H1 (cell line): ENCODE results near the gene COX18. TPM values are rescaled to one million over a fixed set of nuclear protein-coding genes. Genes with fewer than 3 reads are reported as not detected.

Experiments
- CTCF ChIA-PET: fragments of 300-600 bp; sonication (Branson Sonifier 250); formaldehyde crosslinking; loops from one replicate; lab custom pipeline; 2021; ENCODE audit not compliant: partially characterized antibody; lab: Charles Lee
- POLR2A ChIA-PET: fragments of 300-600 bp; sonication (Branson Sonifier 250); formaldehyde crosslinking; loops from one replicate; lab custom pipeline; 2021; ENCODE audit warnings: inconsistent platforms; ENCODE audit not compliant: partially characterized antibody; lab: Charles Lee
- DNase-seq, 2 experiments: peaks; one replicate each; pipeline versions ENCODE4 v3.0.0 to v3.0.0-alpha.2; 2010 to 2022; ENCODE audit warnings: low spot score in 2 of 2, low read depth in 1 of 2, mixed read lengths in 1 of 2
- FAIRE-seq: peaks from 2 replicates; lab custom pipeline; 2011; peaks lifted over from hg19 to GRCh38; lab: Jason Lieb, UNC
- H2AFZ ChIP-seq: 2 replicates; pipeline ENCODE4 v1.8.1; 2012; ENCODE audit warnings: low read length, inconsistent platforms
- H2AK5ac ChIP-seq: 2 replicates; pipeline ENCODE4 v1.6.1; 2013; ENCODE audit warnings: low read depth, low read length
- H2BK120ac ChIP-seq: replicated peaks from 2 replicates; pipeline ENCODE3; 2013; ENCODE audit warnings: low read depth, low read length, inconsistent platforms
- H2BK12ac ChIP-seq: 2 replicates; pipeline ENCODE4 v1.6.1; 2013; ENCODE audit warnings: low read depth, low read length
- H2BK15ac ChIP-seq: 2 replicates; pipeline ENCODE4 v1.6.1; 2013; ENCODE audit warnings: low read length
- H2BK20ac ChIP-seq: 2 replicates; pipeline ENCODE4 v1.6.1; 2013; ENCODE audit warnings: low read length
- H2BK5ac ChIP-seq: 2 replicates; pipeline ENCODE4 v1.6.1; 2013; ENCODE audit warnings: low read depth, low read length
- H3K14ac ChIP-seq: 2 replicates; pipeline ENCODE4 v1.6.1; 2013; ENCODE audit warnings: inconsistent platforms; ENCODE audit not compliant: insufficient read length
- H3K18ac ChIP-seq: 2 replicates; pipeline ENCODE4 v1.6.1; 2013; ENCODE audit warnings: low read length; ENCODE audit errors: extremely low read depth
- H3K23ac ChIP-seq: 2 replicates; pipeline ENCODE4 v1.6.1; 2013; ENCODE audit warnings: inconsistent platforms; ENCODE audit not compliant: insufficient read length
- H3K23me2 ChIP-seq: 2 replicates; pipeline ENCODE4 v1.6.1; 2013; ENCODE audit warnings: low read depth, low read length
- H3K27ac ChIP-seq: 2 replicates; pipeline ENCODE4 v1.6.1; 2011; ENCODE audit warnings: low read depth, low read length, inconsistent platforms
- H3K27me3 ChIP-seq, 4 experiments: replicated peaks in 1 of 4; 1 replicate in 1 of 4; 2 replicates in 3 of 4; pipeline versions ENCODE4 v1.6.1 to v1.8.1; 2011 to 2013; ENCODE audit warnings: low read length in 3 of 4, mild to moderate bottlenecking in 3 of 4, inconsistent platforms in 2 of 4, mixed read lengths in 2 of 4, moderate library complexity in 1 of 4; ENCODE audit not compliant: control insufficient read depth in 3 of 4, insufficient read depth in 3 of 4; ENCODE audit errors: extremely low read depth in 1 of 4
- H3K36me3 ChIP-seq, 4 experiments: 2 replicates each; pipeline versions ENCODE4 v1.6.1 to v1.8.1; 2011 to 2013; ENCODE audit warnings: mild to moderate bottlenecking in 4 of 4, low read length in 3 of 4, moderate library complexity in 2 of 4, control low read depth in 1 of 4, inconsistent platforms in 1 of 4; ENCODE audit not compliant: insufficient read depth in 4 of 4, control insufficient read depth in 2 of 4
- H3K4ac ChIP-seq: replicated peaks from 2 replicates; pipeline ENCODE3; 2013; ENCODE audit warnings: low read length, low read depth, mixed read lengths, inconsistent platforms; ENCODE audit not compliant: insufficient read length
- H3K4me1 ChIP-seq, 4 experiments: replicated peaks in 1 of 4; 1 replicate in 1 of 4; 2 replicates in 3 of 4; pipeline versions ENCODE4 v1.6.1 to v1.8.1; 2011 to 2013; ENCODE audit warnings: low read length in 3 of 4, inconsistent platforms in 2 of 4, mixed read lengths in 1 of 4; ENCODE audit not compliant: insufficient read depth in 4 of 4, control insufficient read depth in 3 of 4
- H3K4me2 ChIP-seq, 2 experiments: 2 replicates each; pipeline versions ENCODE4 v1.6.1 to v1.8.1; 2011 to 2013; ENCODE audit warnings: low read depth in 2 of 2, low read length in 2 of 2, control low read depth in 1 of 2, inconsistent platforms in 1 of 2, mild to moderate bottlenecking in 1 of 2; ENCODE audit not compliant: insufficient read depth in 1 of 2
- H3K4me3 ChIP-seq, 4 experiments: fragments of 200-600, 300-600 bp in 1 of 4; sonication (generic), shearing (Covaris generic), sonication (Bioruptor Twin) in 1 of 4; 2 replicates each; pipeline versions ENCODE4 v1.5.1 to v1.8.1; 2011 to 2016; ENCODE audit warnings: low read length in 4 of 4, low read depth in 3 of 4, control low read depth in 2 of 4, inconsistent platforms in 2 of 4, mild to moderate bottlenecking in 2 of 4, mixed read lengths in 1 of 4, moderate library complexity in 1 of 4; ENCODE audit not compliant: insufficient read depth in 2 of 4; ENCODE audit errors: extremely low read depth in 1 of 4
- H3K56ac ChIP-seq: replicated peaks from 2 replicates; pipeline ENCODE3; 2013; ENCODE audit warnings: low read depth, mild to moderate bottlenecking, mixed read lengths, low read length, inconsistent platforms; ENCODE audit not compliant: insufficient read length
- H3K79me1 ChIP-seq: 2 replicates; pipeline ENCODE4 v1.6.1; 2013; ENCODE audit warnings: low read depth, low read length, control low read depth
- H3K79me2 ChIP-seq, 2 experiments: 2 replicates each; pipeline versions ENCODE4 v1.6.1 to v1.8.1; 2012 to 2013; ENCODE audit warnings: low read length in 2 of 2, mild to moderate bottlenecking in 2 of 2, inconsistent platforms in 1 of 2; ENCODE audit not compliant: insufficient read depth in 2 of 2, control insufficient read depth in 1 of 2
- H3K9ac ChIP-seq, 4 experiments: replicated peaks in 1 of 4; 1 replicate in 1 of 4; 2 replicates in 3 of 4; pipeline versions ENCODE4 v1.6.1 to v1.8.1; 2011 to 2013; ENCODE audit warnings: low read depth in 3 of 4, low read length in 3 of 4, control low read depth in 2 of 4, mild to moderate bottlenecking in 2 of 4, moderate library complexity in 2 of 4, inconsistent platforms in 1 of 4; ENCODE audit errors: extremely low read depth in 1 of 4
- H3K9me3 ChIP-seq, 2 experiments: 2 replicates each; pipeline versions ENCODE4 v1.6.1 to v1.8.1; 2012 to 2013; ENCODE audit warnings: mild to moderate bottlenecking in 2 of 2, moderate library complexity in 2 of 2, control low read depth in 1 of 2, inconsistent platforms in 1 of 2, low read depth in 1 of 2, low read length in 1 of 2, mixed read lengths in 1 of 2; ENCODE audit not compliant: insufficient read depth in 2 of 2
- H4K20me1 ChIP-seq, 2 experiments: replicated peaks in 1 of 2; 2 replicates each; pipeline versions ENCODE3 to v1.8.1; 2011 to 2013; ENCODE audit warnings: inconsistent platforms in 2 of 2, low read length in 2 of 2, mild to moderate bottlenecking in 1 of 2; ENCODE audit not compliant: insufficient read depth in 2 of 2, control insufficient read depth in 1 of 2
- H4K5ac ChIP-seq: 2 replicates; pipeline ENCODE4 v1.6.1; 2013; ENCODE audit warnings: low read length, low read depth, mixed read lengths, inconsistent platforms; ENCODE audit not compliant: insufficient read length
- H4K8ac ChIP-seq: 2 replicates; pipeline ENCODE4 v1.8.0; 2013; ENCODE audit warnings: mild to moderate bottlenecking, moderate library complexity, low read length, inconsistent platforms; ENCODE audit not compliant: insufficient read depth; ENCODE audit errors: extremely low read depth
- H4K91ac ChIP-seq: replicated peaks from 2 replicates; pipeline ENCODE3; 2013; ENCODE audit warnings: low read length, mixed read lengths, inconsistent platforms; ENCODE audit not compliant: insufficient read length
- BRCA1 ChIP-seq: IDR thresholded peaks from 2 replicates; pipeline ENCODE4 v1.6.1; 2012; ENCODE audit warnings: low read depth, low read length, improper control_type of control experiment
- CBX8 ChIP-seq: fragments of 300-800, 300-1000 bp; sonication (generic); IDR thresholded peaks from 2 replicates; pipeline ENCODE4 v1.7.1; 2016; ENCODE audit warnings: low read depth, low read length, borderline replicate concordance
- HDAC2 ChIP-seq, 2 experiments: fragments of 300-600 bp in 1 of 2; sonication (generic) in 1 of 2; IDR thresholded peaks; 2 replicates each; pipeline ENCODE4 v1.6.1; 2011 to 2012; ENCODE audit warnings: low read depth in 2 of 2, low read length in 2 of 2, mild to moderate bottlenecking in 2 of 2, moderate library complexity in 2 of 2, borderline replicate concordance in 1 of 2, inconsistent platforms in 1 of 2
- KDM4A ChIP-seq: IDR thresholded peaks from one replicate; pipeline ENCODE4 v1.7.1; 2012; ENCODE audit warnings: low read depth, mild to moderate bottlenecking, moderate library complexity, low read length, inconsistent platforms; ENCODE audit not compliant: severe bottlenecking
- MAFK ChIP-seq: IDR thresholded peaks from 2 replicates; pipeline ENCODE4 v1.6.1; 2012; ENCODE audit warnings: low read depth, mild to moderate bottlenecking, improper control_type of control experiment, low read length
- POU5F1 ChIP-seq: IDR thresholded peaks from 2 replicates; pipeline ENCODE4 v1.6.1; 2011; ENCODE audit warnings: low read depth, mild to moderate bottlenecking, low read length, moderate library complexity
- RBBP5 ChIP-seq: IDR thresholded peaks from 2 replicates; pipeline ENCODE4 v1.7.1; 2012; ENCODE audit warnings: low read depth, mild to moderate bottlenecking, inconsistent platforms, low read length, moderate library complexity, borderline replicate concordance
- SAP30 ChIP-seq: fragments of 300-600 bp; sonication (generic); IDR thresholded peaks from 2 replicates; pipeline ENCODE4 v1.7.1; 2012; ENCODE audit warnings: low read length, moderate library complexity, mild to moderate bottlenecking, inconsistent platforms; ENCODE audit not compliant: insufficient read depth, insufficient replicate concordance
- WGBS, 2 experiments: shearing (Covaris generic) in 1 of 2; methylation state at CpG; one replicate each; pipeline versions ENCODE4 v1.1.6 to v1.1.7; 2013 to 2015; ENCODE audit warnings: low lambda C conversion rate in 2 of 2, mixed read lengths in 2 of 2, inconsistent platforms in 1 of 2, low coverage in 1 of 2, missing lambda C conversion rate in 1 of 2; ENCODE audit not compliant: insufficient replicate concordance in 2 of 2, insufficient coverage in 1 of 2, insufficient read length in 1 of 2; ENCODE audit errors: extremely low coverage in 1 of 2, missing lambda C conversion rate in 1 of 2; 5-methylcytosine and 5-hydroxymethylcytosine counted together
- polyA plus RNA-seq, 7 experiments: library from polyadenylated mRNA; depleted of rRNA in 3 of 7; stranded (reverse) in 5 of 7; unstranded in 2 of 7; fragments of >200 nt in 5 of 7; fragments of 200-250 nt in 2 of 7; gene quantifications; 1 replicate in 5 of 7; 2 replicates in 1 of 7; 4 replicates in 1 of 7; pipeline versions ENCODE4 v1.2.1 to v1.2.3, GENCODE V29; 2011 to 2013; ENCODE audit warnings: missing spikeins in 2 of 7, mixed read lengths in 2 of 7
- total RNA-seq: library from RNA; stranded (reverse); fragmentation: NEBNext Ultra II Directional; extraction: Animal tissue kit (Norgen Biotek cat#: 25700); gene quantifications from 2 replicates; pipeline ENCODE4 v1.2.1, GENCODE V29; 2021
- TF ChIP-seq, protein P1 (sequence below), 3 experiments: IDR thresholded peaks; 1 replicate in 2 of 3; 2 replicates in 1 of 3; pipeline versions ENCODE4 v1.5.1 to v1.6.1; 2011; ENCODE audit warnings: low read length in 3 of 3, mild to moderate bottlenecking in 3 of 3, inconsistent platforms in 2 of 3, low read depth in 1 of 3, moderate library complexity in 1 of 3; ENCODE audit not compliant: insufficient read depth in 1 of 3; ENCODE audit errors: control extremely low read depth in 1 of 3

COX18 gene
- total and polyA plus RNA-seq, 2 of the 8 experiments (the other 6 are each of a cell fraction or from before 2014, with no cell fraction given), result 23.0 to 23.7 TPM

- no peak overlapping the region for H3K23ac ChIP-seq
- no peak overlapping the region for H3K18ac ChIP-seq
- H3K23me2 ChIP-seq, result no peaks in the 10 kb centered on the region
- H3K36me3 ChIP-seq, result peaks cover 13 to 50% (median 30%) of the 10 kb centered on the region in 4 experiments; a peak in 7 of 8 replicates
- H4K91ac ChIP-seq, result no peak overlapping the region
- no peak overlapping the region for H3K9ac ChIP-seq
- peaks cover 0 to 5% of the 10 kb centered on the region in 2 experiments for H4K20me1 ChIP-seq
- peaks cover 0 to 2% of the 10 kb centered on the region in 2 experiments; a peak in 1 of 4 replicates for H3K79me2 ChIP-seq
- H3K56ac ChIP-seq, result no peak overlapping the region
- H4K5ac ChIP-seq, result no peak overlapping the region
- H3K27me3 ChIP-seq, result no peaks in the 10 kb centered on the region
- no peaks in the 10 kb centered on the region for H3K9me3 ChIP-seq
- H3K14ac ChIP-seq, result no peak overlapping the region
- H2BK15ac ChIP-seq, result no peak overlapping the region
- no peak overlapping the region for H3K4me2 ChIP-seq
- no peak overlapping the region for H3K4me3 ChIP-seq
- no peak overlapping the region for H2AK5ac ChIP-seq
- no peaks in the 10 kb centered on the region for H3K4me1 ChIP-seq
- H2BK120ac ChIP-seq, result no peak overlapping the region
- H2AFZ ChIP-seq, result no peak overlapping the region
- H4K8ac ChIP-seq, result no peak overlapping the region; the same call in 1 of the 2 replicates
- ChIA-PET POLR2A (no interaction called here), CTCF (interaction anchor here (1.1 to 1.4 kb wide), 2 partner anchors 22 to 49 kb away, joined by 4 to 5 read pairs; no protein-coding TSS in a partner anchor)
- no peak overlapping the region for H2BK20ac ChIP-seq
- 92% methylated on average over 1 of the region's 1 CpG; no CpG with 5 or more reads in 1 of the 2 experiments for whole genome bisulfite sequencing, 2 experiments
- H3K4ac ChIP-seq, result no peak overlapping the region
- H2BK12ac ChIP-seq, result no peak overlapping the region
- FAIRE-seq, result no peak
- DNase-seq, result no peak
- H3K79me1 ChIP-seq, result no peaks in the 10 kb centered on the region
- no peak overlapping the region for H3K27ac ChIP-seq
- no peak overlapping the region for H2BK5ac ChIP-seq
- TF ChIP-seq HDAC2 (IDR thresholded peaks at IDR 0.05; ENCODE audit: borderline replicate concordance in 1 of 2, low read depth in 2 of 2, low read length in 2 of 2), result no peak
- TF ChIP-seq POU5F1, result no peak
- TF ChIP-seq BRCA1, result no peak
- TF ChIP-seq, protein P1, sequence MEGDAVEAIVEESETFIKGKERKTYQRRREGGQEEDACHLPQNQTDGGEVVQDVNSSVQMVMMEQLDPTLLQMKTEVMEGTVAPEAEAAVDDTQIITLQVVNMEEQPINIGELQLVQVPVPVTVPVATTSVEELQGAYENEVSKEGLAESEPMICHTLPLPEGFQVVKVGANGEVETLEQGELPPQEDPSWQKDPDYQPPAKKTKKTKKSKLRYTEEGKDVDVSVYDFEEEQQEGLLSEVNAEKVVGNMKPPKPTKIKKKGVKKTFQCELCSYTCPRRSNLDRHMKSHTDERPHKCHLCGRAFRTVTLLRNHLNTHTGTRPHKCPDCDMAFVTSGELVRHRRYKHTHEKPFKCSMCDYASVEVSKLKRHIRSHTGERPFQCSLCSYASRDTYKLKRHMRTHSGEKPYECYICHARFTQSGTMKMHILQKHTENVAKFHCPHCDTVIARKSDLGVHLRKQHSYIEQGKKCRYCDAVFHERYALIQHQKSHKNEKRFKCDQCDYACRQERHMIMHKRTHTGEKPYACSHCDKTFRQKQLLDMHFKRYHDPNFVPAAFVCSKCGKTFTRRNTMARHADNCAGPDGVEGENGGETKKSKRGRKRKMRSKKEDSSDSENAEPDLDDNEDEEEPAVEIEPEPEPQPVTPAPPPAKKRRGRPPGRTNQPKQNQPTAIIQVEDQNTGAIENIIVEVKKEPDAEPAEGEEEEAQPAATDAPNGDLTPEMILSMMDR (IDR thresholded peaks at IDR 0.05; ENCODE audit: control extremely low read depth in 1 of 3, insufficient read depth in 1 of 3, low read depth in 1 of 3, low read length in 3 of 3), result no peak
- TF ChIP-seq KDM4A, result no peak
- TF ChIP-seq SAP30, result no peak
- TF ChIP-seq RBBP5, result no peak
- TF ChIP-seq MAFK, result no peak
- TF ChIP-seq CBX8, result no peak
Measured at GRCh38 chr4:73090738-73091137, 21.2 kb upstream of the COX18 start.
